Astrocyte (in vitro differentiated cells and primary cell): ENCODE results near the gene TMEM150A. TPM values are rescaled to one million over a fixed set of nuclear protein-coding genes. Genes with fewer than 3 reads are reported as not detected.
"Not testable (repeated sequence)": the region's sequence is repeated elsewhere in the genome, so short reads cannot be mapped to it uniquely, and the experiment has no call there.

Experiments used
- DNase-seq: peaks from one replicate; pipeline ENCODE4 v3.0.0-alpha.2; 2010; ENCODE audit warnings: low read depth
- FAIRE-seq: peaks from 2 replicates; lab custom pipeline; 2011; peaks lifted over from hg19 to GRCh38; lab: Jason Lieb, UNC
- H2AFZ ChIP-seq: 2 replicates; pipeline ENCODE4 v1.6.0; 2012; ENCODE audit warnings: low read depth, low read length, inconsistent platforms
- H3K27ac ChIP-seq: 2 replicates; pipeline ENCODE4 v1.5.1; 2011; ENCODE audit warnings: low read depth, low read length, inconsistent platforms
- H3K27me3 ChIP-seq: 2 replicates; pipeline ENCODE4 v1.6.0; 2011; ENCODE audit warnings: low read length, inconsistent platforms; ENCODE audit not compliant: insufficient read depth
- H3K36me3 ChIP-seq: 2 replicates; pipeline ENCODE4 v1.5.1; 2011; ENCODE audit warnings: low read length, inconsistent platforms; ENCODE audit not compliant: insufficient read depth
- H3K4me1 ChIP-seq: 2 replicates; pipeline ENCODE4 v1.5.1; 2011; ENCODE audit warnings: low read length, inconsistent platforms; ENCODE audit not compliant: insufficient read depth
- H3K4me2 ChIP-seq: 2 replicates; pipeline ENCODE4 v1.6.0; 2012; ENCODE audit warnings: low read length, inconsistent platforms
- H3K4me3 ChIP-seq: 2 replicates; pipeline ENCODE4 v1.5.1; 2011; ENCODE audit warnings: low read depth, mild to moderate bottlenecking, low read length, inconsistent platforms; ENCODE audit not compliant: insufficient read depth
- H3K79me2 ChIP-seq: 2 replicates; pipeline ENCODE4 v1.6.0; 2012; ENCODE audit warnings: mild to moderate bottlenecking, low read length, inconsistent platforms; ENCODE audit not compliant: insufficient read depth
- H3K9ac ChIP-seq: 2 replicates; pipeline ENCODE4 v1.6.0; 2012; ENCODE audit warnings: mild to moderate bottlenecking, low read length, inconsistent platforms
- H3K9me3 ChIP-seq: 2 replicates; pipeline ENCODE4 v1.5.1; 2012; ENCODE audit warnings: low read depth, mild to moderate bottlenecking, low read length, inconsistent platforms; ENCODE audit not compliant: insufficient read depth
- H4K20me1 ChIP-seq: 2 replicates; pipeline ENCODE4 v1.6.0; 2012; ENCODE audit warnings: low read length, inconsistent platforms; ENCODE audit not compliant: insufficient read depth
- H3K27ac Mint-ChIP-seq: one replicate; pipeline ENCODE4 v1.8.0; 2021; ENCODE audit warnings: mild to moderate bottlenecking, mixed read lengths; ENCODE audit not compliant: unreplicated experiment
- H3K27me3 Mint-ChIP-seq: one replicate; pipeline ENCODE4 v1.8.0; 2021; ENCODE audit warnings: low read depth, mixed read lengths; ENCODE audit not compliant: unreplicated experiment
- H3K36me3 Mint-ChIP-seq: one replicate; pipeline ENCODE4 v1.8.0; 2021; ENCODE audit warnings: low read depth, mixed read lengths; ENCODE audit not compliant: unreplicated experiment
- H3K4me1 Mint-ChIP-seq: one replicate; pipeline ENCODE4 v1.8.0; 2021; ENCODE audit warnings: low read depth, mixed read lengths; ENCODE audit not compliant: unreplicated experiment
- H3K4me3 Mint-ChIP-seq: one replicate; pipeline ENCODE4 v1.8.0; 2021; ENCODE audit warnings: mild to moderate bottlenecking, moderate library complexity, mixed read lengths; ENCODE audit not compliant: unreplicated experiment
- H3K9me3 Mint-ChIP-seq: one replicate; pipeline ENCODE4 v1.8.0; 2021; ENCODE audit warnings: mild to moderate bottlenecking, mixed read lengths; ENCODE audit not compliant: unreplicated experiment
- CTCF ChIP-seq: IDR thresholded peaks from 2 replicates; pipeline ENCODE4 v1.5.1; 2011; ENCODE audit warnings: low read depth, mild to moderate bottlenecking, inconsistent platforms, low read length, moderate library complexity; ENCODE audit not compliant: insufficient read depth
- EZH2 ChIP-seq: IDR thresholded peaks from 2 replicates; pipeline ENCODE4 v1.6.1; 2012; ENCODE audit warnings: mild to moderate bottlenecking, low read length, inconsistent platforms; ENCODE audit not compliant: insufficient read depth
- total RNA-seq: library from RNA; stranded (reverse); gene quantifications from 2 replicates; pipeline ENCODE4 v1.2.1, GENCODE V29; 2021

TMEM150A gene
- total RNA-seq, 1 donor from 2014 or later = 20.4 TPM

GRCh38 chr2:85623991-85624390 is 21.5 kb upstream of the TMEM150A start:
- H3K4me1 ChIP-seq = no peaks in the 10 kb centered on the region
- Mint-ChIP-seq H3K27ac (peak overlapping the region; percentile 18), H3K27me3 (no peaks in the 10 kb centered on the region), H3K4me1 (no peaks in the 10 kb centered on the region), H3K9me3 (no peaks in the 10 kb centered on the region), H3K4me3 (no peak overlapping the region), H3K36me3 (peaks cover 23% of the 10 kb centered on the region)
- no peaks in the 10 kb centered on the region for H3K9me3 ChIP-seq
- H3K4me3 ChIP-seq = no peak overlapping the region
- no peak overlapping the region for H2AFZ ChIP-seq
- FAIRE-seq (no peak), DNase-seq (no peak)
- no peak overlapping the region for H3K9ac ChIP-seq
- no peak for TF ChIP-seq CTCF
- no peak for TF ChIP-seq EZH2
- no peaks in the 10 kb centered on the region for H3K27me3 ChIP-seq
- H3K79me2 ChIP-seq = peaks cover 28% of the 10 kb centered on the region
- H4K20me1 ChIP-seq = peaks cover 39% of the 10 kb centered on the region
- no peak overlapping the region for H3K4me2 ChIP-seq
- H3K36me3 ChIP-seq = peaks cover 58% of the 10 kb centered on the region
- H3K27ac ChIP-seq = no peak overlapping the region

GRCh38 chr2:85621338-85621737 is 18.8 kb upstream of the TMEM150A start:
- Histone ChIP-seq H3K27ac (no peak overlapping the region), H3K4me3 (no peak overlapping the region), H4K20me1 (peaks cover 57% of the 10 kb centered on the region), H2AFZ (no peak overlapping the region), H3K4me1 (peaks cover 9% of the 10 kb centered on the region), H3K27me3 (no peaks in the 10 kb centered on the region), H3K4me2 (no peak overlapping the region), H3K9me3 (no peaks in the 10 kb centered on the region), H3K9ac (no peak overlapping the region), H3K79me2 (peaks cover 55% of the 10 kb centered on the region), H3K36me3 (peaks cover 56% of the 10 kb centered on the region)
- DNase-seq (no peak), FAIRE-seq (no peak)
- Mint-ChIP-seq H3K27me3 (no peaks in the 10 kb centered on the region), H3K4me3 (no peak overlapping the region), H3K27ac (no peak overlapping the region), H3K9me3 (no peaks in the 10 kb centered on the region), H3K36me3 (peaks cover 20% of the 10 kb centered on the region), H3K4me1 (peaks cover 5% of the 10 kb centered on the region)
- TF ChIP-seq EZH2 (no peak), CTCF (no peak)

GRCh38 chr2:85619617-85620016 is 17.1 kb upstream of the TMEM150A start:
- Mint-ChIP-seq H3K4me1 (peaks cover 5% of the 10 kb centered on the region), H3K4me3 (no peak overlapping the region), H3K27me3 (no peaks in the 10 kb centered on the region), H3K27ac (no peak overlapping the region), H3K9me3 (no peaks in the 10 kb centered on the region), H3K36me3 (peaks cover 11% of the 10 kb centered on the region)
- Histone ChIP-seq H2AFZ (no peak overlapping the region), H3K4me3 (no peak overlapping the region), H4K20me1 (peaks cover 50% of the 10 kb centered on the region), H3K9me3 (no peaks in the 10 kb centered on the region), H3K27ac (no peak overlapping the region), H3K36me3 (peaks cover 45% of the 10 kb centered on the region), H3K9ac (no peak overlapping the region), H3K79me2 (peaks cover 58% of the 10 kb centered on the region), H3K27me3 (no peaks in the 10 kb centered on the region), H3K4me1 (peaks cover 9% of the 10 kb centered on the region), H3K4me2 (no peak overlapping the region)
- FAIRE-seq = no peak
- DNase-seq = no peak
- TF ChIP-seq EZH2 (no peak), CTCF (no peak)

GRCh38 chr2:85617723-85618122 is 15.2 kb upstream of the TMEM150A start:
- H3K27me3 Mint-ChIP-seq, H3K27me3 ChIP-seq, H3K4me3 ChIP-seq, FAIRE-seq, H3K4me1 Mint-ChIP-seq, H3K27ac ChIP-seq, DNase-seq, H3K4me1 ChIP-seq, H3K9me3 Mint-ChIP-seq, H3K27ac Mint-ChIP-seq, H3K9me3 ChIP-seq, H3K36me3 Mint-ChIP-seq, H2AFZ ChIP-seq: not testable (repeated sequence)
- Histone ChIP-seq H3K4me2 (peak overlapping the region; percentile 85), H3K36me3 (peaks cover 29% of the 10 kb centered on the region), H3K9ac (peak overlapping the region; percentile 98), H3K79me2 (peaks cover 54% of the 10 kb centered on the region), H4K20me1 (peaks cover 36% of the 10 kb centered on the region)
- H3K4me3 Mint-ChIP-seq = peak overlapping the region; percentile 91
